COR-L47 (cell line): ENCODE data around the gene SELENOM.

Experiments used
- DNase-seq: peaks from one replicate; lab custom pipeline; 2025; lab: John Stamatoyannopoulos, UW

The SELENOM gene, protein sequence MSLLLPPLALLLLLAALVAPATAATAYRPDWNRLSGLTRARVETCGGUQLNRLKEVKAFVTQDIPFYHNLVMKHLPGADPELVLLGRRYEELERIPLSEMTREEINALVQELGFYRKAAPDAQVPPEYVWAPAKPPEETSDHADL

DNA sequence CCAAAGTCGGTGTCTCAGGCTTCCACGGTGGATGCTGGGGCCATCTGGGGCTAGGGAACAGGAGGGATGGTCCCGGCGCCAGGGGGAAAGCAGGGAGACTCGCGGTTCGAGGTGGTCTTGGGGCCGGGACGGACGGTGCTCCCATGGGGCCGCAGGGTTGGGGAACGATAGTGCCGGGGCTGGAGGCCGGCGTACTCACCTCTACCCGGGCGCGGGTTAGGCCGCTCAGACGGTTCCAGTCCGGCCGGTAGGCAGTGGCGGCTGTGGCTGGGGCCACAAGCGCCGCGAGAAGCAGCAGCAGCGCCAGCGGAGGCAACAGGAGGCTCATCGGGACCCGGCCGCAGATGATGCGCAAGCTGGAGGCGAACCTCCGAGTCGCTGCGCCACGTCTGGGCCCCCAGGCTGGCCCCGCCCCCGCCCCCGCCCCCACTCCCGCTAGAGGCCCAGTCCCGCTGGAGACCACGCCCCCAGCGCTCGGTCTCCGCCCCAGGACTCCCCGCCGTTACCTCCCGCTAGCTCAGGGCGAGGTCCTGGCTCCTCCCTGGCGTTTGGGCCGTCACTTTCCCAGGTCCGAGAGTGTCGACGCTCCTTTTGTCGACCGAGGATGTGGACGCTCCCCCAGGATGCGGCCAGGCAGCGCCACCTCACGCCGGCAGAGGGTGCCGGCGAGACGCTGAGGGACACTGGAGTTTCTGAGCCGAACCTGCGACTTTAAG lies at the start of gene SELENOM:
TSS of gene SELENOM (minus strand) at position 391 of the 716 bp plus-strand sequence. CDS start at position 328, 63 bp downstream.
- peak; percentile 70 for DNase-seq

DNA sequence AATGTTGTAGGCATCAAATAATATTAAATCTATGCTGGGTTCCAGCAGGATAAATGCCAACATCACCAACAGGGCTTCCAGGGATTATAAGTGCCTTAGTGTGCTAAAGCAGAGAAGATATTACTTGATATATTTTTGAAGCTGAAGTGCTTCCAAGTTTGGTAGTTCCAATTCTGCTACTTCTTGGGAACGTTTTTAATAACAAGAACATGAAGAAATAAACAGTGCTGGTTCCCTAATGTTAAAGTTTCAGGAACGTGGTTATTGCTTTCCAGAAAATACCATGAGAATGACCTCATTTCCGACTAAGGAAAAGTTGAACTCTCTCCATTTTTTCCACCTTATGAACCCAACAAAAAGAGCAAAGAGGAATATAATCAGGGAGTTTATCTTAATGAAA lies 48.1 kb upstream of the SELENOM start:
- DNase-seq, result no peak

DNA sequence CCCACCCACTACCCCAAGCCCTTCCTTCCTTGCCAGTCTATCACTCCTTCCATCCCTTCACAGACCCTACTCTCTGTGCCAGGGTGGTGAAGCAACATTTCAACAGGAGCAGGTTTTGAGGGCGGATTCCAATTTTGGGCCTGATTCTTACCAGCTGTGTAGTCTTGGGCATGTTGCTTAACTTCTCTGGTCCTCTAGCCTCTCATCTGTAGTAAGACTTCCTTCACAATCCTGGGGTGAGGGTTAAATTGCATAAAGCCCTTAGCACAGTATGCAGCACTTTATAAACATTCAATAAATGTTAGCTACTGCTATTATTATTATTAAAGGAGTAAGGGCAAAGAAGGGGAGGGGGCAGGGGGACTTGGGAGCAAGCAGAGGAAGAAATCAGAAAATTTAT lies 47.6 kb upstream of the SELENOM start:
- DNase-seq, result no peak

DNA sequence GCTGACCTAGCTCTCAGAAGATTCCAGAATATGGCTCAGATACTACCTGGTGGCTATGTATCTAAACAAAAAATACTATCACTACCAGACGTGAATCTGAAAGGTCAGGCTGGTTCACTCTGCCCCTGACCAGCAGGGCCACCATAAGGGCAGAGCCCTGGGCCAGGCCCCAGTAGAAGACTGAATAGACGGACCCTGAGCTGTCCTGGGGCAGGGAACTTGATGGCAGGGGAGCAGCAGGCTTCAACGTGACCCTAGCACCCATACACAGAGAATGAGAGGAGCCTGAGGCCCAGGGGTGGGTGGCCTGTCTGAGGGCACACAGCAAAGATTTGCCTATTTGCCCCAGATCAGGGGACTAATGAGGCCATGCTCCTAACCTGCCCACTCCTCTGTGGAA lies 46.0 kb upstream of the SELENOM start:
- DNase-seq, result no peak

DNA sequence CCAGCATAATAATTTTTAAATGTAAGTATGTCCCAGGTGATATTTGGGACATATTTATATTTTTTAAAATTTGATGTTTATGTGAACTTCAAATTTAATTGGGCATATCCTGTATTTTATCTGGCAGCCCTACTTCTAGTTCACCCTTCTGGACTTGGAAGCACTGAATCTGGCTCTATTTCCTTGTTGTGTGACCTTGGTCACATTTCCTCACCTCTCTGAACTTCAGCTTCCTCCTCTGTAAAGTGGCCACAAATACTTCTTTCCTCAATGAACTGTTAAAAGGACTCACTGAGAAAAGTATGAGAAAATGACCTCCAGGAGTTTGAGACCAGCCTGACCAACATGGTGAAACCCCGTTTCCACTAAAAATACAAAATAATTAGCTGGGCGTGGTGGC lies 44.5 kb upstream of the SELENOM start:
- DNase-seq, result no peak

DNA sequence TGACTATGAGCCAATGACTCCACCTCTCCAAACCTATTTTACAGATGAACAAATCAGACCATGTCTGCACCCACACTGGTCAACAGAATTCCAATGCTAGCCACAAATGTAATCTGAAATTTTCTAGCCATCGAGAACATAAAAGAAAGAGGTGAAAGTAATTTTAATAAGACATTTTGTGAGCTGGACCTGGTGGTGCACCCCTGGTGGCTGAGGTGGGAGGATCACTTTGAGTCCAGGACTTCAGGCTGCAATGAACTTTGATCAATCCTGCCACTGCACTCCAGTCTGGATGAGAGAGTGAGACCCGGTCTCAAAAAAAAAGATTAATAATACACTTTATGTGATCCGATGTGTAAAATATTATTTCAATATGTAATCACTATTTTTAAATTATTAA lies 43.2 kb upstream of the SELENOM start:
- DNase-seq, result no peak

DNA sequence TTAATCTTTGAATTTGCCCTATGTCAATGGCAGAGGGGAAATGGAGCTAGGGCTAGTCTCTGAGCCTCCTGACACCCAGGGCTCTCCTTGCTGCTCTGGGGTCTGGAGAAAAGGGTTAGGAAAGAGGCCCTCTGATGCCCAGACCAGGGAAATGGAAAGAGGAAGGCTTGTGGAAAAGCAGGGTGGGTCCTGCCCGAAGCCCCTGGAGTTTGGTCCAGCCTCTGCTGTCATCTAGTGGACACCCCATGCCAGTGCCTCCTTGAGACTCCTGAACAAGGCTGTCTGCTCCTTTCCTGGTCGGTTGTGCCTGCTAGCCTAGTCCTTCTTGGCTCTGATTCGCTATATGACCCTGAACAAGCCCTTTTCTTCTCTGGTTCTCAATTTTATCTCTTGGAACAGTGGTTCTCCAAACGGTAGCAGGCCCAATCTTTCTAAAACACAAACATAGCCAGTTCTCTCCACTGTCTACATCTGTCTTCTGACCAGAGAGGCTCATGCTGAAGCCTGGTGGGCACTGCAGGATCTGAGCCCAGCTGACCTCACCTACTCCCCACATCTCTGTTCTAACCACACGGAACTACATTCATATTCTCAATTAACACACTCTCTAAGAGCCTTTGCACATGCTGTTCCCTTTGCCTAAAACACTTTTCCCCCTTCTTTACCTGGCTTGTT lies 41.7 kb upstream of the SELENOM start:
- DNase-seq, result peak; percentile 67

DNA sequence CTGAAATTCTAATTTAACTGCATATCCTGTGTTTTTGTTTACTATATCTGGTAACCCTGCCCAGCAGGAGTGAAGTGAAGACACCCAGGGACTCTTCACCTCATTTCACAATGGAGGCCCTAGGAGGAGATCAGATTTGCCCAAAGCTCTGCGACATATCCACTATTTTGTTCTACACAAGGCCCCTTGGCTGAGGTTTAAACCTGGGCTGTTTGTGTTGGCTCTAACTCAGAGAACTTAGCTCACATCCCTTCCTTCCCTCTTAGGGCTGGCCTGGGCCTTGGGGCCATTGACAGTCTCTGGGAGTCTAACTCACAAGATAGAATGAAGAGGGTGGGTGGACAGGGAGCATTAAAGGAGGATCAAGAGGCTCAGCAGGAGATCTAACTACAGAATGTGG lies 41.1 kb upstream of the SELENOM start:
- no peak for DNase-seq

DNA sequence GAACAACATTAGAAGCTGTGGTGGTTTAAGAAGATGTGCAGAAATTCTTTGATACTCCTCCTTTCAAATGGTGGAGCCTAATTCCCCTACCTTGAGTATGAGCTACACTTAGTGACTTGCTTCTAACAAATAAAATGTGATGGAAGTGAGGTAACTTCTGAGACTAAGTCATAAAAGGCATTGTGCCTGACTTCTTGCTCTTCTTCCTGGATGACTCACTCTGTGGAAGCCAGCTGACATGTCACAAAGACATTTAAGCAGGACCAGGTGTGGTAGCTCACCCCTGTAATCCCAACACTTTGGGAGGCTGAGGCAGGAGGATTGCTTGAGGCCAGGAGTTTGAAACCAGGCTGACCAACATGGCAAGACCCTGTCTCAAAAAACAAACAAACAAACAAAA lies 36.9 kb upstream of the SELENOM start:
- no peak for DNase-seq

DNA sequence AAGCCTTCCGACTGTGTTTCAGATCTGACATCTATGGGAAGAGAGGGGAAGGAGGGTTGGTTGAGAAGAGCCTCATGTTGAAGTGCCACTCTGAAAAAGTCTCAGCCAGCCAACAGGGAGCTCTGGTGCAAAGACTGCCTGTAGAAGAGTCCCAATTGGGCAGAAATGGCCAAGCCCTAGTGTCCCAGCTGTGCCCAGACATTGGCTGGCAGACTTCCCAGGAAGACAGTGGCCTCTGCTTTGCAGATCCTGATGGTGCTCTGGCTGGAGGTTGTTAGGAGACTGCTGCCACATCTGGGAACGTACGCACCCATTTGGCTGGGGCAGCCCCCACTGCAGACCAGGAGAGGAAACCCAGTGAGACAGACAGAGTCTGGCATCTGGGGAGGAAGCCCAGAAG lies 36.2 kb upstream of the SELENOM start:
- no peak for DNase-seq

DNA sequence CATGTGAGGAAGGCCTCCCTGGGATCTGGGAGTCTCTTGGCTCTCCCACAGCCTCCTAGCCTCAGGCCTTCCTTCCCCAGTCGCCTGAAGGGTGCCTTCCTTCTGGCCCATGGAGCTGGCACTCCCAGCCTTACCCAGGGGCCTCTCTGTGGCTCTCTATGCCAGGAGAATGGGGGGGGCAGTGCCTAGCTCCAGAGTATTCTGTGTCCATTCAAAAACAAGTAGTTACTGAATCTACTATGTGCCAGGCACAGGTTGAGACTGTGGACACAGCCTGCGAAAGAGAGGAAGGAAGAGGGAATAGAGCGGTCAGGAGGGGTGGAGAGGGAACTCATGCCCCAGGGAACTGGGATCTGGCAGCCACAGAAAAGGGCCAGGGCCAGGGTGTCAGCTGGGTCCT lies 35.7 kb upstream of the SELENOM start:
- DNase-seq, result no peak

DNA sequence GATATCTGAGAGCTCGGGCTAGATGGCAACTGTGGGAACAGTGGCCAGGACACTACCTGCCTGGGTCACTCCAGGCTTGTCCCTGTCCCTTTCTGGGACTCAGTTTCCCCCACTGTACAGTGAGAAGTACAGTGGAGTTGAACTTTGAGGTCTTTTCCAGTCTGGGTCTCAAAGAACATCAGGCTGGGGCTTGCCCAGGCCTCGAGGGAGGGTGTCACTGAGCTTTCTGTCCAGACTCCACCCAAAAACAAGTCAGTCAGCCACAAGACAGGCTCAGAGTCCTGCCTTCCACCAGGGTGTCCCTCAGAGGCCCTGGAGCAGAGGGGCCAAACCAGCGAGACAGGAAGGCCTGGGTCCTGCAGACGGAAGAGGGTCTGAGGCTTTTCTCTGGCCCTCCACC lies 34.9 kb upstream of the SELENOM start:
- DNase-seq, result no peak

DNA sequence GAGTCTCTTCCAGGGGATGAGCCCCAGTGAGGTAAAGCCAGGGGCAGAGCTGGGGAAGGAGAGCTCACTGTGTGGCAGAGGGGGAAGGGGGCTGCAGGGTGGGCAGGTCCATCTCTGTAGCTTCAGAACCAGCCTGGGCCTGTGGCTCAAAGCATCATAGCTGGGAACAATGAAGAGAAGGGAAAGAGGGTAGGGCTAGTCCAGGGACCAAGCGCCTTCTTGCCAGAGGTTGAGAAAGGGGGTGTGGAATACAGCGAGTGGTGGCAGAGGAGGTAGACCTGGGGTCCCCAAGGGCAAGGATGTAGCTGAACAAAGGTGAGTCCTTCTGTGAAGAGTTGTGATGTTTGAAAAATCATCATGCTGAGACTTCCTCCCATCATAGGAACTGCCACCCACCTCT lies 34.2 kb upstream of the SELENOM start:
- DNase-seq, result no peak

DNA sequence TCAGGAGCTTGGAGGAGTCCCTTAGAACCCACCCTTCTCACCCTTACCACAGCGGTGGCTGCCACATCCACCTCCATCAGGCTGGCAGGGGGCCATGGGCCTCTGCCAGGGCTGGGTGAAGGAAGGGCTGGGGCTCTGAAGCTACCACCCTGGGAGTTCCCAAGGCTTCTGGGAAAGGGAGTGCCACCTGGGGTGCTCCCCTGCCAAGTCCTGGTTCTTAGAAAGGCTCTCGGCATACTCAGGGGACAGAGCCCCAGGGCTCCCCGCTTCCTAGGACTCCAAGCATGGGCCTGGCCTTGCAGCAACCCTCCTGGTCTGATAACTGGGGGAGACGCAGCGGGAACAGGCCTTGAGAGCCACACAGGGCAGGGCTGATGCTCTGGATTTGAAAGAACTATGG lies 33.4 kb upstream of the SELENOM start:
- DNase-seq, result peak; percentile 63

DNA sequence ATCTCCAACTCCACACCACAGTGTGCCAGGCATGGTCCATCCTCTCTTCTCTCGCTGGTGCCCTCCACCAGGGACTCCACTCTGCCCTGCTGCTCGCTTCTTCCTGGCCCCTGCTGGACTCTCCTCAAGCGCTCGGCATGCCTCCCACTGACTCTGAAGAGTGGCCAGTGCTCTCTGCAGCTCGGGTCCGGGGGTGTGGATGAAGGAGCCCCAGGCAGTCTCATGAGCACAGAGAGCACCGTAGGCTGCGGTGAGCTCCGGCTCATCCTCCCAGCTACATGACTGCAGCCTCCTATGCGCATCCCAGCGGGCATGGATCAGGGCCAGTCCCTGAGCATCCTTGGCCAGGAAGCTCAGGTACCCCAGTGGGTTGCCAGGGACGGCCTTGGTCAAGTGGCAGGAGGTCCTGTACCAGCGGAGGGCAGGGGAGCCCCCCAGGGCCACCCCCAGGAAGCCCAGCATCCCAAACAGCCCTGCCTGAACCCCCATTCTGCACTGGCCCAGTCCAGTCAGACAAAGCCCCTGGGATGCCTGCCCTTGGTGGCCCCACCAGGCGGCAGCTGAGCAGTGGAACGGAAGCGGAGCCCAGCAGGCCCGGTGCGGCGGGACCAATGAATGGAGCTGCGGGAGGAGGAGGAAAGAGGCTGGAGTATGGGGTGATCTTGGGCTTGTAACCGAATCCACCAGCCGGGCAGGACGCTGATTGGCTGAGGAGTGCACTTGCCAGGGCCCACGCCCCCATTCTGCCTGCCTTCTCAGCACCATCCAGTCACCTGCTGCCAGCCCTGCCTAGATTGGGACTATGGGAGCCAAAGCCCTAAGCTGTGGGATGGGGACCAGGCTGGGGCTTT lies 32.7 kb upstream of the SELENOM start, which contains the start of gene PLA2G3:
TSS of gene PLA2G3 (minus strand) at position 643 of the 851 bp plus-strand sequence. CDS start at position 489, 154 bp downstream.
- peak; percentile 84 for DNase-seq

DNA sequence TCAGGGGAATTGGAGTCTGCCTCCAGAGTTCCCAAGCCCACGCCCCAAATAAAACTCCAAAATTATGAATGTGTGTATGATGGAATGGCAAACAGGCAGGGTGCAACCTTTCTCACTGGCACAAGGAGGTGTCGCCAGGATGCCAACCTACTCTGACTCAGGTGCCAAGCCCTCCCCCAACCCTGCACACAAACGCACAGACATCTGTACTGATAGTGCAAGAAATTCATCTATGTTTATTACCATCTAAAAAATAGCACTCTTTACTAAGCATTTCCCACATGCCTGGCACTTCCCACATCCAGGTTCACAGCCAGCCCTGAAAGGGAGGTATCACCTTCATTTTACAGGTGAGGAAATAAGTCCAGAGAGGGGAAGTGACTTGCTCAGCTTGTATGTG lies 31.7 kb upstream of the SELENOM start:
- no peak for DNase-seq

DNA sequence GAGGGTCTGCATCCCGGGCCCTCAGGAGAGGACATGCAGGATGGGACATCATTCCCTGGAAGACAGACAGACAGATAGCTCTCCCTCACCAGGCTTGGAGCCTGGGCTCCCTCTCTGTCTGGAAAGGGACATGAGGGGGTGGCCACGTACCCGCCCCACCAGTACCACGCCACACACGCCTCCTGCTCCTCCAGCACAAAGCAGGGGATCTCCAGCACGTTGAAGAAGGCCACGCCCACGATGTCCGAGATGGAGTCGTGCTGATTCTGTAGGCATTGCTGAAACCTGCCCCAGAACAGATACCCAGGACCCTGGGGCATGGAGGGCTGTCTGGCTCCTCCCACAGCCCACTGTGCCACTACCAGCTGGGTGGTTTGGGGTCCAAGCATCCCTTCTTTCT lies 30.8 kb upstream of the SELENOM start:
- DNase-seq, result no peak

DNA sequence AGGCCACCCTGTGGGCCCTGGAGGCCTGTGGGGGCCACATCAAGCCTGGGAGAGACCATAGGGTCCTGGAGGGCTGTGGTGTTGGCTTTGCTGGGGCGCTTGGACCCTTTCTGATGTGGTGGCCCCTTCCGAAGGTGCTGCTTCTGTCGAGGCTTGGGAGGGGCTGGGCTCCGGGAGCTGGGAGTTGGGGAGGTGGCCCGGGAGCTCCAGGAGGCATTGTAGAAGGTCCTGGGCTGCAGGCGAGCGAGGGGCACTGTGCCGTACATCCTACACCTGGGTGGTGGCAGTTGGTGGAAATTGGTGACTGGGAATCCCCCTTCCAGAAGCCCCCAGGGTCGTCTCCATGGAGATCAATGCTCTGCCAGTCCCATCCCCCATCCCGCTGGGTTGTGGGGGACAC lies 30.4 kb upstream of the SELENOM start:
- DNase-seq, result no peak

DNA sequence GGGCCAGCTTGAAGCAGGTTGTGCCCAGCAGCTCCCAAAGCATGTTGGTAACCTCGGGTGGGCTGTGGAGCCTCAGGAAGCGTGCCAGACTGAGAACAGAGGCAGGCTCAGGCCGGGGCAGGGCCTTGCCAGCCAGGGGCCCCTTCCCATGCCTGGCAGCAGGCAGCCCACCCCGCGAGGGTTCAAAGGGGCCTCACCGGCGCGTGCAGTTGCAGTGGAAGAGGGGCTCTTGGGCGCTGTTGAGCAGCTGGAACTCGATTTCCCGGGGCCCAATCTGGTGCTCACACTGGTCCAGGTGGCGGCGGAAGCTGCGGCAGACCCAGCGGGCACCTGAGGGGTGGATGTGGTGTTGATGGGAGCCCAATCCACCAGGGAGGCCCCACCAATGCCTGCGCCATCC lies 29.3 kb upstream of the SELENOM start:
- DNase-seq, result no peak

DNA sequence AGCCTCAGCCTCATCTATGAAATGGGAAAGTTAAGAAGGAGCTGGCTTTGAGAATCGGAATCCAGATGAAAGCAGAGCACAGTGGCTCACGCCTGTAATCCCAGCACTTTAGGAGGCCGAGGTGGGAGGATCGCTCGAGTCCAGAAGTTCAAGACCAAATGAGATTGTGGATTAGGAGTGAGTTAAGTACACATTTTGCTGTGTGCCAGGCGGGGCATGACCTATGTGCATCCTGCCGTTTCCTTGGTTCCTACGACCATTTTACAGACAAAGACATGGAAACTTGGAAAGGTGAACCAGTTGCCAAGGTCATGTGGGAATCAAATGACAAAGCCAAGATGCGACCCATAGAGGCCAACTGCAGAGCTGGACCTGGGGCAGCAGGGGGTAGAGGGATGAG lies 28.8 kb upstream of the SELENOM start:
- no peak for DNase-seq

DNA sequence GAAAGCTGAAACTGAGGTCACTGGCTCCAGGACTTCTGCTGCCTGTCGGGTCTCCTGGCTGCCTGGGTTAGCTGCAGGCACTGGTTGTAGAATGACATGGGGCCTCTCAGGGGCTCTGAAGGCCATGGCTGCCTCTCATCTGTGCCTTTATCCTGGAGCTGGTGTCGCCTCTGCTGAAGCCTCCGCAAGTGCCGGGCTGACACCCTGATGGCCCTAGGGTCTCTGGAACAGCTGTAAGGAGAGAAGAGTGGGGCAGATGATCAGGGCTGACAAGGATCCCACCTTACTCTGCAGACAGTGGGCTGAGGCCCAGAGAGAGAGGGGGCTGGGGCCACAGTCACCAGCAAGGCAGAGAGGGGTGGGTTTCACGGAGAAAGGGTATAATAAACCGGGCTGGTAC lies 28.3 kb upstream of the SELENOM start:
- no peak for DNase-seq

DNA sequence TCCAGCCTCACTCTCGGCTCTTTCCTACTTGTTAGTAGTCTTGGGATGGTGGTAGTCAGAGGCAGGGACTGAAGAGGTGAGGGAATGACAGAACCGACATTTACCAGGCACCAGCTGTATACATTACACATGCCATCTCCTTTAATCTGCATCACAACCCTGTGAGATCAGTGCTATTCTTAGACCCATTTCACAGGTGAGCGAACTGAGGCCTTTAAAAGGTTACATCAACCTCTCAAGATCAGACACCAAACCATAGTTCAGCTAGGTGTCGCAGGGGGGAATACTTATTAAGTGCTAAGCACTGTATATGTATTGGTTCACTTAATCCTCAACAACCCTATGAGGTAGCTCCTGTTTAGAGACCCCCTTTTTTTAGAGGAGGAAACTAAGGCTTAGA lies 27.3 kb upstream of the SELENOM start:
- no peak for DNase-seq

DNA sequence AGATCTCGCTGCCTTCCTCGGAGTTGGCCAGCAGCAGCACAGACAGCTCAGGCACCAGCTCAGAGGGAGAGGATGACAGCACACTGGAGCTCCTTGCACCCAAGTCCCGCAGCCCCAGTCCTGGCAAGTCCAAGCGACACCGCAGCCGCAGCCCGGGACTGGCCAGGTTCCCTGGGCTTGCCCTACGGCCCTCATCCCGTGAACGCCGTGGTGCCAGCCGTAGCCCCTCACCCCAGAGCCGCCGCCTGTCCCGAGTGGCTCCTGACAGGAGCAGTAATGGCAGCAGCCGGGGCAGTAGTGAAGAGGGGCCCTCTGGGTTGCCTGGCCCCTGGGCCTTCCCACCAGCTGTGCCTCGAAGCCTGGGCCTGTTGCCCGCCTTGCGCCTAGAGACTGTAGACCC lies 26.5 kb upstream of the SELENOM start:
- no peak for DNase-seq
